Spleen (tissue), 7 donors: ENCODE measurements around the gene LGMN.

Source experiments
- CTCF ChIP-seq, 11 experiments: fragments of 200-600 bp in 7 of 11; fragments of 450-650 bp in 4 of 11; sonication (generic) in 4 of 11; IDR thresholded peaks in 8 of 11; conservative IDR thresholded peaks in 3 of 11; 1 replicate in 7 of 11; 2 replicates in 4 of 11; pipeline versions ENCODE4 v1.4.0 to v1.8.0; 2016 to 2021; ENCODE audit warnings: antibody characterized with exemption in 11 of 11, inconsistent platforms in 4 of 11, mild to moderate bottlenecking in 1 of 11
- POLR2A ChIP-seq, 3 donors: fragments of 450-650 bp; IDR thresholded peaks; one replicate each; pipeline ENCODE4 v1.5.1; 2017; ENCODE audit warnings: antibody characterized with exemption in 3 of 3, mild to moderate bottlenecking in 1 of 3
- POLR2AphosphoS5 ChIP-seq, 3 donors: sonication (generic); formaldehyde crosslinking; IDR thresholded peaks; one replicate each; pipeline ENCODE4 v1.5.1; 2017; ENCODE audit warnings: antibody characterized with exemption in 3 of 3
- donor health status: DM: no; HTN: no; CAD: no; lungs with moderate emphysema.
- donor health status: DM: no; HTN: no; CAD: no.
- donor health status: DM: no; HTN: no; CAD: no.

DNA sequence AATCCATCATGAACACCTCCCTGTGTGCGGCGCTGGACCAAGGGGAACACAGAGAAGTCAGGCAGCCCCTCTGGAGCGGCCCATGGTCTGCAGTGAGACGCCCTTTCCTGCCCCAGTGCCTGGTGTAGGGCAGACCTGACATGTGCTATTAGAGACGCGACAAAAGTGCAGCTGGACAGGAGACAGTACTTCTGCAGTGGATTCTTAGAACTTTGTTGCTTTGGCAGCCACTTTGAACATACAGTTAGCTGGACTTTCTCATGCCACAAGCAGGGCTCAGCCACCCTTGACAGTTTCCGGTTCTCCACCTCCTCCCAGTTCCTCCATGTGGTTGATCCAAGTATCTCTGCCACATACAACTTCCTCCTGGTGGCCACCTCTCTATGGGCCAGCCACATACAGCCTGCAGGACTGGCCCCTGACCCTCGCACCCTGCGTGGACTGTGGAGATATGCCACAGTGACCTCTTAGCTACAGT is 45.9 kb downstream of the LGMN start:
- TF ChIP-seq POLR2AphosphoS5 (IDR thresholded peaks at IDR 0.05) (peak in 2 of 3 donors; percentile 81 to 84), CTCF (IDR thresholded peaks at IDR 0.05 in 8 of 11, conservative IDR thresholded peaks at IDR 0.05 in 3 of 11) (peak in 6 of 11 experiments; percentile 7 to 42 (median 23)), POLR2A (IDR thresholded peaks at IDR 0.05) (no peak)
